Neural cell (in vitro differentiated cells): ENCODE measurements around the gene NCKAP5.

ENCODE experiments used
- CTCF ChIP-seq: fragments of 450-650 bp; IDR thresholded peaks from 2 replicates; pipeline ENCODE4 v1.5.1; 2014; ENCODE audit warnings: antibody characterized with exemption, mild to moderate bottlenecking, moderate library complexity; ENCODE audit not compliant: poor library complexity, severe bottlenecking
- EP300 ChIP-seq: fragments of 450-650 bp; conservative IDR thresholded peaks from 2 replicates; pipeline ENCODE4 v1.6.1; 2014; ENCODE audit warnings: antibody characterized with exemption, mild to moderate bottlenecking, moderate library complexity; ENCODE audit not compliant: poor library complexity, severe bottlenecking
- EZH2 ChIP-seq: fragments of 200-600, 300-800 bp; shearing (Covaris generic), sonication (generic); IDR thresholded peaks from 2 replicates; pipeline ENCODE4 v1.6.1; 2014; ENCODE audit warnings: antibody characterized with exemption, low read length, borderline replicate concordance, mild to moderate bottlenecking; ENCODE audit not compliant: insufficient read depth, poor library complexity, severe bottlenecking
- MXI1 ChIP-seq: fragments of 450-650 bp; conservative IDR thresholded peaks from 2 replicates; pipeline ENCODE4 v1.6.1; 2014; ENCODE audit warnings: antibody characterized with exemption, mild to moderate bottlenecking; ENCODE audit not compliant: poor library complexity, severe bottlenecking
- POLR2AphosphoS5 ChIP-seq: IDR thresholded peaks from 2 replicates; pipeline ENCODE4 v1.6.1; 2012
- RAD21 ChIP-seq: fragments of 450-650 bp; conservative IDR thresholded peaks from 2 replicates; pipeline ENCODE4 v1.6.1; 2014; ENCODE audit warnings: antibody characterized with exemption, mild to moderate bottlenecking, moderate library complexity
- REST ChIP-seq: IDR thresholded peaks from 2 replicates; pipeline ENCODE4 v1.6.1; 2012; ENCODE audit warnings: borderline replicate concordance
- TAF1 ChIP-seq: IDR thresholded peaks from 2 replicates; pipeline ENCODE4 v1.6.1; 2012; ENCODE audit warnings: low read depth

GRCh38 chr2:132776287-132776686 lies 792.0 kb downstream of the NCKAP5 start:
- TF ChIP-seq RAD21: no peak
- TF ChIP-seq EP300: no peak
- no peak for TF ChIP-seq TAF1
- TF ChIP-seq POLR2AphosphoS5: no peak
- TF ChIP-seq CTCF: no peak
- TF ChIP-seq REST: no peak
- no peak for TF ChIP-seq EZH2
- no peak for TF ChIP-seq MXI1
